ENCODE measurements around the gene NEDD4L. TPM values are rescaled to one million over a fixed set of nuclear protein-coding genes. Genes with fewer than 3 reads are reported as not detected.

Gene NEDD4L
- total RNA-seq, 1 experiment from 2014 or later: 42.9 TPM

DNA sequence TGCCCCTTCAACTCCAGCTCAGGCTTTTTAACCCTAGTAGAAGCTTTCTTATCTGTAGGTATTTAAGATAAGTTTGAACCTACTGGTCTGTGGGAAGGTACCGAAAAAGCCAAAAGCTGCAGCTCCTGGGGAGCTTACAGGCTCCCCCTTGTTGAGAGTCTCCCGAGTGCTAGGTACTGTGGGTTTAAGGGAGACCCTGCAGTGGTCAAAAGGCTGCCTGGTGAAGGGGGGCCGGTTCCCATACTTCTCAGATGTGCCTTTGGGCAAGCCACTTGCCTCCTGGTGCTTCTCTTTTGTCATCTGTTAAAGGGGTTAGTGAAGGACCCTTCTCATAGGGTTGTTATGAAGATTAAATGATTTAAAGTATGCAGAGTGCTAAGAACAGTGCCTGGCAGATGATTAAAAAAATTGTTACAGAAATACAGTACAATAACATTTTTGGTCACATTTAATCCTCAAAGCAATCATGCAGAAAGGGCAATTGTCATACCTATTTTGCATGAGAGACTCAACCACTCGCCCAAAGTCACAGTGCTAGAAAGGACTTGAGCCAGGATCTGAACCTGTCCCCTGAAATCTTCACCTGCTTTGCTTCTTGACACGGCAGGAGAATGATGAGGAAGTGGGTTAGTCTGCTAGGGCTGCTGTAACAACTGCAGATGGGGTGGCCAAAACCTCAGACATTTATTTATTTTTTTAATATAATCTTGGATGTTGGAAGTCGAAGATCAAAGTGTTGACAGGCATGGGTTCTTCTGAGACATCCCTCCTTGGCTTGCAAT, 62.5 kb downstream of the NEDD4L start:
- no peaks in the 10 kb centered on the region for H3K4me1 ChIP-seq (ENCODE audit: control insufficient read depth, insufficient read depth, low read length)
- TF ChIP-seq POLR2AphosphoS5 (IDR thresholded peaks at IDR 0.05; ENCODE audit: low read depth, low read length): no peak
- TF ChIP-seq, protein P1, sequence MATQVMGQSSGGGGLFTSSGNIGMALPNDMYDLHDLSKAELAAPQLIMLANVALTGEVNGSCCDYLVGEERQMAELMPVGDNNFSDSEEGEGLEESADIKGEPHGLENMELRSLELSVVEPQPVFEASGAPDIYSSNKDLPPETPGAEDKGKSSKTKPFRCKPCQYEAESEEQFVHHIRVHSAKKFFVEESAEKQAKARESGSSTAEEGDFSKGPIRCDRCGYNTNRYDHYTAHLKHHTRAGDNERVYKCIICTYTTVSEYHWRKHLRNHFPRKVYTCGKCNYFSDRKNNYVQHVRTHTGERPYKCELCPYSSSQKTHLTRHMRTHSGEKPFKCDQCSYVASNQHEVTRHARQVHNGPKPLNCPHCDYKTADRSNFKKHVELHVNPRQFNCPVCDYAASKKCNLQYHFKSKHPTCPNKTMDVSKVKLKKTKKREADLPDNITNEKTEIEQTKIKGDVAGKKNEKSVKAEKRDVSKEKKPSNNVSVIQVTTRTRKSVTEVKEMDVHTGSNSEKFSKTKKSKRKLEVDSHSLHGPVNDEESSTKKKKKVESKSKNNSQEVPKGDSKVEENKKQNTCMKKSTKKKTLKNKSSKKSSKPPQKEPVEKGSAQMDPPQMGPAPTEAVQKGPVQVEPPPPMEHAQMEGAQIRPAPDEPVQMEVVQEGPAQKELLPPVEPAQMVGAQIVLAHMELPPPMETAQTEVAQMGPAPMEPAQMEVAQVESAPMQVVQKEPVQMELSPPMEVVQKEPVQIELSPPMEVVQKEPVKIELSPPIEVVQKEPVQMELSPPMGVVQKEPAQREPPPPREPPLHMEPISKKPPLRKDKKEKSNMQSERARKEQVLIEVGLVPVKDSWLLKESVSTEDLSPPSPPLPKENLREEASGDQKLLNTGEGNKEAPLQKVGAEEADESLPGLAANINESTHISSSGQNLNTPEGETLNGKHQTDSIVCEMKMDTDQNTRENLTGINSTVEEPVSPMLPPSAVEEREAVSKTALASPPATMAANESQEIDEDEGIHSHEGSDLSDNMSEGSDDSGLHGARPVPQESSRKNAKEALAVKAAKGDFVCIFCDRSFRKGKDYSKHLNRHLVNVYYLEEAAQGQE (IDR thresholded peaks at IDR 0.05; ENCODE audit: insufficient read depth in 1 of 2, low read depth in 2 of 2, low read length in 1 of 2): no peak
- TF ChIP-seq, protein P2, sequence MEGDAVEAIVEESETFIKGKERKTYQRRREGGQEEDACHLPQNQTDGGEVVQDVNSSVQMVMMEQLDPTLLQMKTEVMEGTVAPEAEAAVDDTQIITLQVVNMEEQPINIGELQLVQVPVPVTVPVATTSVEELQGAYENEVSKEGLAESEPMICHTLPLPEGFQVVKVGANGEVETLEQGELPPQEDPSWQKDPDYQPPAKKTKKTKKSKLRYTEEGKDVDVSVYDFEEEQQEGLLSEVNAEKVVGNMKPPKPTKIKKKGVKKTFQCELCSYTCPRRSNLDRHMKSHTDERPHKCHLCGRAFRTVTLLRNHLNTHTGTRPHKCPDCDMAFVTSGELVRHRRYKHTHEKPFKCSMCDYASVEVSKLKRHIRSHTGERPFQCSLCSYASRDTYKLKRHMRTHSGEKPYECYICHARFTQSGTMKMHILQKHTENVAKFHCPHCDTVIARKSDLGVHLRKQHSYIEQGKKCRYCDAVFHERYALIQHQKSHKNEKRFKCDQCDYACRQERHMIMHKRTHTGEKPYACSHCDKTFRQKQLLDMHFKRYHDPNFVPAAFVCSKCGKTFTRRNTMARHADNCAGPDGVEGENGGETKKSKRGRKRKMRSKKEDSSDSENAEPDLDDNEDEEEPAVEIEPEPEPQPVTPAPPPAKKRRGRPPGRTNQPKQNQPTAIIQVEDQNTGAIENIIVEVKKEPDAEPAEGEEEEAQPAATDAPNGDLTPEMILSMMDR (IDR thresholded peaks at IDR 0.05): no peak
- no peak for TF ChIP-seq TCF7L2 (IDR thresholded peaks at IDR 0.05; ENCODE audit: low read depth, low read length)
- no peak for TF ChIP-seq SIN3A (IDR thresholded peaks at IDR 0.05; ENCODE audit: borderline replicate concordance, insufficient read depth, low read depth, low read length)
- DNase-seq (ENCODE audit: low read depth, low spot score) (no peak), ATAC-seq (no peak)
- BruUV-seq (replicated peaks): no TSS peak
- H3K27ac ChIP-seq (ENCODE audit: low read length): no peak overlapping the region
- no peak overlapping the region for H3K4me3 ChIP-seq (ENCODE audit: low read depth in 2 of 2, low read length in 2 of 2)
- no peaks in the 10 kb centered on the region for H3K27me3 ChIP-seq (ENCODE audit: control insufficient read depth, insufficient read depth, low read length)
- ChIA-PET CTCF (no interaction called here), POLR2A (no interaction called here)
- in situ Hi-C loops (cut with HindIII; ENCODE audit: low pct_unique_long_range_greater_than_20kb, low sequenced_read_pairs): no loop called here
- H3K36me3 ChIP-seq (ENCODE audit: control insufficient read depth, insufficient read depth, low read length): no peaks in the 10 kb centered on the region
- H3K9me3 ChIP-seq (ENCODE audit: control insufficient read depth, insufficient read depth, low read depth, low read length): no peaks in the 10 kb centered on the region
- intact Hi-C loops (cut with micrococcal nuclease; ENCODE audit: unreplicated experiment): no loop called here

DNA sequence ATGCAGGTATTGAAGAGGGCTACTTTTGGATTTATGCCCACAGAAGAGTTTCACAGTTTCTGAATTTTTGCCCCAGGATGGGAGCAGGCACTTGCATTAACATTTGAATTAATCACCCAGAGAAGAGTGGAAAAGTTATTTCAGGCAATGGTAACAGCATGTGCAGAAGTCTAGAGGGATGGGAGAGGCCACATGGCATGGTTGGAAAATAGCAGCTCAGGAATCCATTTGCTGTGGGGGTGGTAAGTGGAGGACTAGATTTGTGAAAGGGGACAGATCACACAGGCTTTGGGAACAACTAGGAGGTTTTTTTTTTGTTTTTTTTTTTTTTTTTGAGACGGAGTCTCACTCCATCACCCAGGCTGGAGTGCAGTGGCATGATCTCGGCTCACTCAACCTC, 65.2 kb downstream of the NEDD4L start:
- intact Hi-C loops (cut with micrococcal nuclease; ENCODE audit: unreplicated experiment): no loop called here
- ATAC-seq (no peak), DNase-seq (ENCODE audit: low read depth, low spot score) (no peak)
- TF ChIP-seq POLR2AphosphoS5 (IDR thresholded peaks at IDR 0.05; ENCODE audit: low read depth, low read length): no peak
- TF ChIP-seq, protein P2 (IDR thresholded peaks at IDR 0.05): no peak
- TF ChIP-seq, protein P1 (IDR thresholded peaks at IDR 0.05; ENCODE audit: insufficient read depth in 1 of 2, low read depth in 2 of 2, low read length in 1 of 2): no peak
- TF ChIP-seq TCF7L2 (IDR thresholded peaks at IDR 0.05; ENCODE audit: low read depth, low read length): no peak
- TF ChIP-seq SIN3A (IDR thresholded peaks at IDR 0.05; ENCODE audit: borderline replicate concordance, insufficient read depth, low read depth, low read length): no peak
- Histone ChIP-seq H3K4me3 (ENCODE audit: low read depth in 2 of 2, low read length in 2 of 2) (no peak overlapping the region), H3K27me3 (ENCODE audit: control insufficient read depth, insufficient read depth, low read length) (no peaks in the 10 kb centered on the region), H3K36me3 (ENCODE audit: control insufficient read depth, insufficient read depth, low read length) (no peaks in the 10 kb centered on the region), H3K27ac (ENCODE audit: low read length) (no peak overlapping the region), H3K9me3 (ENCODE audit: control insufficient read depth, insufficient read depth, low read depth, low read length) (no peaks in the 10 kb centered on the region), H3K4me1 (ENCODE audit: control insufficient read depth, insufficient read depth, low read length) (no peaks in the 10 kb centered on the region)
- ChIA-PET CTCF (interaction anchor here (0.7 to 1.8 kb wide), 2 partner anchors 13 to 150 kb away, joined by 6 to 7 read pairs; no protein-coding TSS in a partner anchor), POLR2A (no interaction called here)
- in situ Hi-C loops (cut with HindIII; ENCODE audit: low pct_unique_long_range_greater_than_20kb, low sequenced_read_pairs): no loop called here
- no TSS peak for BruUV-seq (replicated peaks)
